HepG2 (cell line): ENCODE results near the gene CDK2AP2. TPM values are rescaled to one million over a fixed set of nuclear protein-coding genes. Genes with fewer than 3 reads are reported as not detected.
A peak's percentile ranks its signal among the peaks of the same experiment; 100 is the strongest.

ENCODE experiments used
- BATF2 ChIP-seq: sonication (generic); formaldehyde crosslinking; IDR thresholded peaks from 2 replicates; pipeline ENCODE4 v1.8.0; 2022; ENCODE audit warnings: mild to moderate bottlenecking, missing genetic modification reagents, moderate library complexity
- EP300 ChIP-seq, 3 experiments: sonication (generic) in 1 of 3; formaldehyde crosslinking in 1 of 3; IDR thresholded peaks; 2 replicates each; pipeline versions ENCODE4 v1.5.1 to v1.6.1; 2011 to 2020; ENCODE audit warnings: low read depth in 2 of 3, low read length in 2 of 3, borderline replicate concordance in 1 of 3, improper control_type of control experiment in 1 of 3, mild to moderate bottlenecking in 1 of 3, missing genetic modification reagents in 1 of 3, moderate library complexity in 1 of 3
- GTF3A ChIP-seq: sonication (generic); formaldehyde crosslinking; conservative IDR thresholded peaks from 2 replicates; pipeline ENCODE4 v1.4.0; 2020; ENCODE audit warnings: mild to moderate bottlenecking, missing genetic modification reagents
- IRF9 ChIP-seq: sonication (generic); formaldehyde crosslinking; IDR thresholded peaks from 2 replicates; pipeline ENCODE4 v1.8.0; 2022; ENCODE audit warnings: missing genetic modification reagents, mild to moderate bottlenecking, borderline replicate concordance
- KDM2A ChIP-seq: sonication (generic); formaldehyde crosslinking; IDR thresholded peaks from 2 replicates; pipeline ENCODE4 v1.4.0; 2020; ENCODE audit warnings: low read depth, missing genetic modification reagents, borderline replicate concordance
- KDM5A ChIP-seq: fragments of 200-600 bp; sonication (generic); IDR thresholded peaks from 2 replicates; pipeline ENCODE4 v1.7.0; 2018; ENCODE audit warnings: antibody characterized with exemption, mild to moderate bottlenecking, low read length, borderline replicate concordance
- MLLT10 ChIP-seq: sonication (generic); formaldehyde crosslinking; IDR thresholded peaks from 2 replicates; pipeline ENCODE4 v1.4.0; 2020; ENCODE audit warnings: missing genetic modification reagents
- NONO ChIP-seq, 2 experiments: fragments of 450-650 bp in 1 of 2; sonication (generic) in 1 of 2; formaldehyde crosslinking in 1 of 2; IDR thresholded peaks in 1 of 2; conservative IDR thresholded peaks in 1 of 2; 2 replicates each; pipeline versions ENCODE4 v1.6.1 to v1.8.0; 2017 to 2022; ENCODE audit warnings: mild to moderate bottlenecking in 1 of 2, missing genetic modification reagents in 1 of 2, moderate library complexity in 1 of 2
- PCBP2 ChIP-seq: fragments of 200-400 bp; formaldehyde crosslinking; optimal IDR thresholded peaks from 2 replicates; pipeline ENCODE3; 2018; ENCODE audit warnings: low read length, low read depth; ENCODE audit not compliant: poor library complexity, severe bottlenecking
- RBFOX2 ChIP-seq: fragments of 200-400 bp; formaldehyde crosslinking; IDR thresholded peaks from 2 replicates; pipeline ENCODE4 v1.6.1; 2017; ENCODE audit warnings: low read depth, mild to moderate bottlenecking, low read length
- SMC3 ChIP-seq: IDR thresholded peaks from 2 replicates; pipeline ENCODE4 v1.6.1; 2011; ENCODE audit warnings: low read length, improper control_type of control experiment
- SNRNP70 ChIP-seq: fragments of 200-400 bp; formaldehyde crosslinking; IDR thresholded peaks from 2 replicates; pipeline ENCODE4 v1.6.1; 2017; ENCODE audit warnings: mild to moderate bottlenecking, low read depth, low read length, moderate library complexity
- ZBTB7A ChIP-seq: sonication (generic); formaldehyde crosslinking; IDR thresholded peaks from 2 replicates; pipeline ENCODE4 v1.8.0; 2022; ENCODE audit warnings: mild to moderate bottlenecking, missing genetic modification reagents
- ZC3H4 ChIP-seq: sonication (generic); formaldehyde crosslinking; IDR thresholded peaks from 2 replicates; pipeline ENCODE4 v1.4.0; 2020; ENCODE audit warnings: missing genetic modification reagents, borderline replicate concordance
- ZFP82 ChIP-seq: sonication (generic); formaldehyde crosslinking; IDR thresholded peaks from 2 replicates; pipeline ENCODE4 v1.5.1; 2020; ENCODE audit warnings: mild to moderate bottlenecking, missing genetic modification reagents, borderline replicate concordance
- ZIK1 ChIP-seq: sonication (generic); formaldehyde crosslinking; IDR thresholded peaks from 2 replicates; pipeline ENCODE4 v1.5.0; 2020; ENCODE audit warnings: mild to moderate bottlenecking, low read depth, missing genetic modification reagents, borderline replicate concordance
- ZKSCAN5 ChIP-seq: sonication (generic); formaldehyde crosslinking; IDR thresholded peaks from 2 replicates; pipeline ENCODE4 v1.5.1; 2020; ENCODE audit warnings: mild to moderate bottlenecking, missing genetic modification reagents
- ZNF296 ChIP-seq: sonication (generic); formaldehyde crosslinking; conservative IDR thresholded peaks from 2 replicates; pipeline ENCODE4 v1.5.0; 2020; ENCODE audit warnings: mild to moderate bottlenecking, missing genetic modification reagents
- ZNF530 ChIP-seq: sonication (generic); formaldehyde crosslinking; IDR thresholded peaks from 2 replicates; pipeline ENCODE4 v1.5.0; 2020; ENCODE audit warnings: low read depth, mild to moderate bottlenecking, missing genetic modification reagents
- ZNF629 ChIP-seq: sonication (generic); formaldehyde crosslinking; conservative IDR thresholded peaks from 2 replicates; pipeline ENCODE4 v1.5.0; 2020; ENCODE audit warnings: missing genetic modification reagents
- ZNF780A ChIP-seq: sonication (generic); formaldehyde crosslinking; IDR thresholded peaks from 2 replicates; pipeline ENCODE4 v1.8.0; 2022; ENCODE audit warnings: mild to moderate bottlenecking, missing genetic modification reagents, moderate library complexity
- polyA plus RNA-seq, 8 experiments: library from polyadenylated mRNA; depleted of rRNA in 3 of 8; stranded (reverse) in 7 of 8; unstranded in 1 of 8; fragments of >200 nt; fragmentation: Illumina TruSeq in 4 of 8; extraction: Trizol in 4 of 8; gene quantifications; 2 replicates each; pipeline versions ENCODE4 v1.2.1 to v1.2.3, GENCODE V29; 2011 to 2016; ENCODE audit warnings: low read depth in 4 of 8, missing spikeins in 1 of 8, mixed read lengths in 1 of 8; ENCODE audit not compliant: insufficient read depth in 1 of 8
- total RNA-seq, 5 experiments: library from RNA; depleted of rRNA; stranded (reverse); fragments of >200 nt; fragmentation: Illumina TruSeq; extraction: Trizol; gene quantifications; 2 replicates each; pipeline ENCODE4 v1.2.3, GENCODE V29; 2016; ENCODE audit warnings: low read depth in 1 of 5

Gene CDK2AP2
- total and polyA plus RNA-seq, 2 of the 13 experiments (the other 11 are each of a cell fraction or from before 2014, with no cell fraction given), result 15.0 to 23.2 TPM

- TF ChIP-seq ZNF629 (CRISPR knock-in tag) (0 out of 2 replicates have a peak, but pooled peaks have one; percentile 10), SNRNP70 (no peak), EP300 (IDR thresholded peaks at IDR 0.05; ENCODE audit: low read depth in 2 of 2, low read length in 2 of 2) (no peak), EP300 (CRISPR knock-in tag; IDR thresholded peaks at IDR 0.05; ENCODE audit: borderline replicate concordance) (no peak), ZC3H4 (CRISPR knock-in tag) (no peak), PCBP2 (no peak), RBFOX2 (peak; percentile 89), ZIK1 (CRISPR knock-in tag) (0 out of 2 replicates have a peak, but pooled peaks have one; percentile 74), NONO (IDR thresholded peaks at IDR 0.05) (no peak), NONO (CRISPR knock-in tag; conservative IDR thresholded peaks at IDR 0.05) (peak; percentile 41), KDM2A (CRISPR knock-in tag) (no peak), BATF2 (no peak), ZBTB7A (no peak), MLLT10 (CRISPR knock-in tag) (no peak), ZNF296 (CRISPR knock-in tag) (no peak), ZFP82 (CRISPR knock-in tag) (no peak; the same call in 1 of the 2 replicates), ZKSCAN5 (CRISPR knock-in tag) (no peak), SMC3 (no peak), ZNF780A (CRISPR knock-in tag) (no peak), GTF3A (CRISPR knock-in tag) (no peak), ZNF530 (CRISPR knock-in tag) (no peak), KDM5A (peak; percentile 77; the same call in 1 of the 2 replicates), IRF9 (CRISPR knock-in tag) (peak; percentile 84)
- TF ChIP-seq, all 625 proteins: peak for 177
Measured at GRCh38 chr11:67508486-67509121, 642 bp upstream of the CDK2AP2 start (continued).
